Subcutaneous adipose tissue (tissue), 4 donors: ENCODE data around the gene SLC1A7. TPM values are rescaled to one million over a fixed set of nuclear protein-coding genes. Genes with fewer than 3 reads are reported as not detected.

Source experiments
- CTCF ChIP-seq: fragments of 450-650 bp; IDR thresholded peaks from one replicate; pipeline ENCODE4 v1.5.1; 2016; ENCODE audit warnings: low read depth, mild to moderate bottlenecking, control low read depth, antibody characterized with exemption, moderate library complexity
- total RNA-seq, 4 donors: library from RNA; depleted of rRNA; stranded (reverse); fragments of >200 nt; gene quantifications; one replicate each; pipeline ENCODE4 v1.1.0, GENCODE V29; 2016

Gene SLC1A7
- total RNA-seq, 4 donors from 2014 or later = 0.17 to 0.94 TPM; not detected in 2

- no peak for TF ChIP-seq CTCF
These were observed 4.7 kb upstream of the SLC1A7 start for GRCh38 chr1:53147174-53147573.

DNA sequence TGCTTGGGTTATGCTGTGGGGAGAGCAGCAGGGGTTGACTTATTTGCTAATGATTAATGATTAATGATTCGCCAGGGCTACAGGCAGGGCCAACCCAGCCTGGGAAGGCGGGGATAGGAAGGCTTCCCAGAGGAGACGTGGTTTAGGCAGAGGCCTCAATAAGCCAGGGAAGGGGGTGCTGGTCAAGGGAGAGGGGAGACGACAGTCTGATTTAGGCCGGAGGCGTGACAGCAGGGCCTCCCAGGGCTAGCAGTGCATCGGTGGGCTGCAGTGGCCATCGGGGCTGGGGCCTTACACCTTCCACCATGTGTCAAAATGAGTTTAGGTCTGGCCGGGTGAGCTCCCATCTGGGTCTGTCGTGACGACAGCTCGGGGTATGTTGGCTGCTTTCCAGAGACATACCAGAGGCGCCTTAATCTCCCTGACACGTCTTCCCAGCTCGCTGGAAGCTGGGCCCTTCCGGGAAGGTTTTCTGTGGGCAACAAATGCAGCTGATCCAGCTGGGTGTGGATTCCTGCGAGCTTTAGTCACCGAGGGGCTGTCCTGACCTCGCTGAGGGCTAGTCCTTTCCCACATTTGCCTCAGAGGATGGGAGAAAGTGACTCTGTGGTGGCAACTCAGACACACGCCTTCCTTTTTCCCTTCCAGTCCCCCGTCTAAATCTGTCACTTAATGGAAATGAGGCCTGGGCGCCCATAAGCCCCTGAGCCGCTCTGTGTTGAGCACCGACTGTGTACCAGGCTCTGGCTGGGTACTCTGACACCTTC is 3.7 kb upstream of the SLC1A7 start:
- no peak for TF ChIP-seq CTCF

- TF ChIP-seq CTCF = no peak
These were observed 3.1 kb upstream of the SLC1A7 start for GRCh38 chr1:53145619-53145941.

DNA sequence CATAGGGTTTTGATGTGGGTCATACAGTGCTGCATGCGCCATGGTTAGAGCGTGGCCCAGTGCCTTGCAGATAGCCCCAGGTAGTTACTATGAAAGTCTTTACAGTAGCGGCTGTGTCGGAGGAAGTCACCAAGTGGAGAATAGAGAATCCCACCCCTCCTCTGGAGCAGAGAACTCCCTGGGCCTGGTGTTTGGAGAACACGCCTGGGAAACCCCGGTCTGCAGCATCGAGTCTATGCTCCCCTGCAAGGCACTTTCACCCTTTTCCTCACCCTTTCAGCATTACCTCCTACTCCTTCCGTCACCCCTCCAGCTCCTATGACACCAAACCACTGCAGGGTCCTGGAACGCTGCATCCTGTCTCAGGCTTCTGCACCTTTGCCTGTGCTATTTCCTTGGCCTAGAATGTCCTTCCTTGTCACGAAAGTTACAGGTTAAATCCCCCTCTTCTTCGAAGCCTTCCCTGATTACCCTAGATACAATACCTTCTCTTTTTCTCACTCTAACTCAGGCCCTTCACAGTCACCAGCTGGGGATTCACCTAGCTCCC is 2.7 kb upstream of the SLC1A7 start:
- TF ChIP-seq CTCF = no peak

- TF ChIP-seq CTCF = no peak
These were observed 1.8 kb upstream of the SLC1A7 start for GRCh38 chr1:53144201-53144600.

DNA sequence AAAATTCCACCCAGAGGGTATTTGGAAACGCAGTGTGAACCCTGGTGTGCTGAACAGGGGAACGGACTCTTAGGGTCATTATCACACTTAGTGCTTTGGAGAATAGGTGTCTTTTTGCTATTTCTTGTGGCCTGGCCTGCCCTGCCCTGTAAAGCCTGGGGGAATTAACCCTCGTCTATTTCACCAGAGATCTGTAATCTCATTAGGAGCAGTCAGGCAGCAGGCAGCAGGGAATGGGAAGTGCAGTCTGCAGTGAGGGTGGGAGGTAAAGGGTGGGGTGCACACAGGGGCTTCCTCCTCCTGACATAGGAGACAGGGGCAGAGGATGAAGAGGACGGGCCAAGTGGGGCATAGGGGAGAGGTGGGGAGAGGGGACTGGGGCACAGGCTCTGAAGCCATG is 1.1 kb upstream of the SLC1A7 start:
- TF ChIP-seq CTCF = no peak

DNA sequence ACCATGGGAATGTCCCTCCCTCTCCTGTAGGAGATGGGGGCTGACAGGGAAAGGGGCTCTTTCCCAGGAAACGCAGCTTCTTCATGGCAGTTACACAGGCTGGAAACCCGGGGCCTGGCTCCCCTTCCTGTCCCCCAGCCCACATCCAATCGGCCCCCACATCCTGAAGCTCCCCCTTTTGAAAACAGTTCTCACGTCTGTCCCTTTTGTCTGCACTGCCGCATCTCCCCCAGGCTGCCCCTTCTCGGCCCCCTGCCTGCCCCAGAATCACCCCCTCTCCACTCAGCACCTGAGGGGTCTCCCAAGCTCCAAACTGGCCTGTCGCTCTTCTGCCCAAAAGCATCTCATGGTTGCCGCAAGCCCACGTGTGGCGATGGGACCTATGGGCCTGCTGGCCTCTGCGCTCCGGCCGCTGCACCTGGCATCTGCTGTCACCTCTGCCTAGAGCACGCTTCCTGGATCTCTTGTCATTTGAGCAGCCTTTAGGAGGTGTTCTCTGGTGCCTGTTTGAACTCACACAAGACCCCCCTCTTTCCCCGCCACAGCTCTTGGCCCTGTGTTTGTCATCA is 867 bp downstream of the SLC1A7 start:
- TF ChIP-seq CTCF = no peak
